A549 (cell line): Measurements from ENCODE around the gene GNB1. TPM values are rescaled to one million over a fixed set of nuclear protein-coding genes. Genes with fewer than 3 reads are reported as not detected.
A peak's percentile ranks its signal among the peaks of the same experiment; 100 is the strongest.

Experiments
- ATAC-seq, 2 experiments: fragments of 200-7000 bp in 1 of 2; fragments of >200 bp in 1 of 2; cut with Nextera tagmentation in 1 of 2; cut with Tn5 transposase in 1 of 2; 3 replicates each; pipeline versions ENCODE4 v1.8.0 to v1.9.1; 2018 to 2020; ENCODE audit warnings: mild to moderate bottlenecking in 1 of 2, moderate library complexity in 1 of 2
- CTCF ChIA-PET: fragments of 300-600 bp; sonication (Branson Sonifier 250); formaldehyde crosslinking; extraction: SDS; loops from one replicate; lab custom pipeline; 2021; ENCODE audit warnings: antibody characterized with exemption, inconsistent platforms; lab: Yijun Ruan, JAX
- POLR2A ChIA-PET: fragments of 350-600 bp; formaldehyde crosslinking; extraction: SDS; loops from one replicate; lab custom pipeline; 2021; ENCODE audit warnings: antibody characterized with exemption, inconsistent platforms; lab: Yijun Ruan, JAX
- DNase-seq, 2 experiments: peaks; one replicate each; pipeline versions ENCODE4 v3.0.0 to v3.0.0-alpha.2; 2011 to 2016; ENCODE audit warnings: low read depth in 1 of 2, low spot score in 1 of 2
- FAIRE-seq: peaks from 2 replicates; lab custom pipeline; 2011; peaks lifted over from hg19 to GRCh38; lab: Jason Lieb, UNC
- H3K27ac ChIP-seq, 2 experiments: fragments of >200 bp; sonication (Bioruptor Twin); formaldehyde crosslinking; 3 replicates each; pipeline ENCODE4 v1.5.1; 2016 to 2017
- H3K4me1 ChIP-seq: fragments of >200 bp; sonication (Bioruptor Twin); formaldehyde crosslinking; 3 replicates; pipeline ENCODE4 v1.6.1; 2016
- H3K4me2 ChIP-seq: fragments of >200 bp; sonication (Bioruptor Twin); formaldehyde crosslinking; 3 replicates; pipeline ENCODE4 v1.6.1; 2016
- H3K4me3 ChIP-seq: fragments of >200 bp; sonication (Bioruptor Twin); formaldehyde crosslinking; 3 replicates; pipeline ENCODE4 v1.5.1; 2016
- H3K9me3 ChIP-seq: fragments of >200 bp; sonication (Bioruptor Twin); formaldehyde crosslinking; 3 replicates; pipeline ENCODE4 v1.6.1; 2016
- BHLHE40 ChIP-seq: IDR thresholded peaks from 2 replicates; pipeline ENCODE4 v1.6.1; 2012; ENCODE audit warnings: low read depth, low read length, inconsistent platforms
- CBX2 ChIP-seq: fragments of 200-600 bp; sonication (generic); IDR thresholded peaks from 2 replicates; pipeline ENCODE4 v1.6.1; 2016; ENCODE audit warnings: low read depth, mild to moderate bottlenecking, borderline replicate concordance
- CEBPB ChIP-seq, 2 experiments: fragments of >200 bp in 1 of 2; sonication (Bioruptor Twin) in 1 of 2; formaldehyde crosslinking in 1 of 2; IDR thresholded peaks; 2 replicates each; pipeline ENCODE4 v1.6.1; 2012 to 2016
- CHD2 ChIP-seq: fragments of 150-350 bp; IDR thresholded peaks from 2 replicates; pipeline ENCODE4 v1.6.1; 2014; ENCODE audit warnings: low read length; ENCODE audit not compliant: partially characterized antibody
- CTCF ChIP-seq: fragments of >200 bp; sonication (Bioruptor Twin); formaldehyde crosslinking; IDR thresholded peaks from 3 replicates; pipeline ENCODE4 v1.5.1; 2016
- E2F6 ChIP-seq: IDR thresholded peaks from 2 replicates; pipeline ENCODE4 v1.6.1; 2012; ENCODE audit warnings: low read depth, borderline replicate concordance
- ESRRA ChIP-seq: fragments of 150-350 bp; IDR thresholded peaks from 2 replicates; pipeline ENCODE4 v1.6.1; 2014; ENCODE audit warnings: mild to moderate bottlenecking, low read length, borderline replicate concordance
- FOSB ChIP-seq: fragments of 250-450 bp; sonication (Bioruptor Pico); IDR thresholded peaks from 2 replicates; pipeline ENCODE4 v1.5.0; 2020; ENCODE audit warnings: mild to moderate bottlenecking, moderate library complexity
- FOSL2 ChIP-seq, 2 experiments: fragments of 450-650 bp in 1 of 2; fragments of >200 bp in 1 of 2; sonication (Bioruptor Twin) in 1 of 2; formaldehyde crosslinking; IDR thresholded peaks; 2 replicates each; pipeline versions ENCODE4 v1.5.0 to v1.6.1; 2016 to 2020; ENCODE audit warnings: mild to moderate bottlenecking in 1 of 2, moderate library complexity in 1 of 2
- HOXA7 ChIP-seq: fragments of 250-450 bp; sonication (Bioruptor Pico); IDR thresholded peaks from 2 replicates; pipeline ENCODE4 v1.5.0; 2020; ENCODE audit warnings: mild to moderate bottlenecking, moderate library complexity
- HOXB5 ChIP-seq: fragments of 250-450 bp; sonication (Bioruptor Pico); IDR thresholded peaks from 2 replicates; pipeline ENCODE4 v1.5.0; 2020; ENCODE audit warnings: mild to moderate bottlenecking, moderate library complexity
- KDM1A ChIP-seq: fragments of 200-600 bp; sonication (generic); IDR thresholded peaks from 2 replicates; pipeline ENCODE4 v1.6.1; 2016; ENCODE audit warnings: low read depth, mild to moderate bottlenecking
- MYC ChIP-seq: IDR thresholded peaks from 2 replicates; pipeline ENCODE4 v1.6.1; 2012; ENCODE audit warnings: mild to moderate bottlenecking, inconsistent platforms, low read length, improper control_type of control experiment, borderline replicate concordance
- NPAS2 ChIP-seq: fragments of 250-450 bp; sonication (Bioruptor Pico); IDR thresholded peaks from 2 replicates; pipeline ENCODE4 v1.8.0; 2022; ENCODE audit warnings: mild to moderate bottlenecking, moderate library complexity, borderline replicate concordance
- PBX3 ChIP-seq: IDR thresholded peaks from 2 replicates; pipeline ENCODE4 v1.6.1; 2012
- PHF8 ChIP-seq: fragments of 200-600 bp; sonication (generic); IDR thresholded peaks from 2 replicates; pipeline ENCODE4 v1.6.1; 2016; ENCODE audit warnings: low read depth, mild to moderate bottlenecking, antibody characterized with exemption, moderate library complexity, borderline replicate concordance
- POLR2A ChIP-seq: IDR thresholded peaks from 2 replicates; pipeline ENCODE4 v1.6.1; 2012; ENCODE audit warnings: mild to moderate bottlenecking, low read length
- POLR2AphosphoS2 ChIP-seq: conservative IDR thresholded peaks from 2 replicates; pipeline ENCODE4 v1.6.1; 2012; ENCODE audit warnings: low read length, improper control_type of control experiment, inconsistent platforms
- RAD21 ChIP-seq, 2 experiments: fragments of >200 bp in 1 of 2; sonication (Bioruptor Twin) in 1 of 2; formaldehyde crosslinking in 1 of 2; IDR thresholded peaks in 1 of 2; conservative IDR thresholded peaks in 1 of 2; 2 replicates in 1 of 2; 3 replicates in 1 of 2; pipeline ENCODE4 v1.6.1; 2012 to 2018; ENCODE audit warnings: inconsistent platforms in 1 of 2
- REST ChIP-seq: fragments of 200-600 bp; sonication (generic); IDR thresholded peaks from 2 replicates; pipeline ENCODE4 v1.6.1; 2016; ENCODE audit warnings: antibody characterized with exemption, mild to moderate bottlenecking, moderate library complexity
- SMC3 ChIP-seq: fragments of >200 bp; sonication (Bioruptor Twin); formaldehyde crosslinking; IDR thresholded peaks from 3 replicates; pipeline ENCODE4 v1.6.1; 2018; ENCODE audit warnings: inconsistent platforms
- TP53 ChIP-seq: fragments of 250-450 bp; sonication (Bioruptor Pico); IDR thresholded peaks from 2 replicates; pipeline ENCODE4 v1.5.0; 2021; ENCODE audit warnings: mild to moderate bottlenecking, moderate library complexity
- ZNF302 ChIP-seq: fragments of 250-450 bp; sonication (Bioruptor Pico); IDR thresholded peaks from 2 replicates; pipeline ENCODE4 v1.9.0; 2021; ENCODE audit warnings: inconsistent platforms, mild to moderate bottlenecking, moderate library complexity
- WGBS: methylation state at CpG from one replicate; pipeline ENCODE4 v1.1.6; 2017; ENCODE audit errors: missing lambda C conversion rate; 5-methylcytosine and 5-hydroxymethylcytosine counted together
- polyA plus RNA-seq, 4 experiments: library from polyadenylated mRNA; depleted of rRNA in 3 of 4; stranded (reverse); fragments of >200 nt; fragmentation: RNase III in 1 of 4; extraction: RNeasy Plus Mini Kit Qiagen cat#74134 plus additional on column Dnase treatment in 1 of 4; gene quantifications; 2 replicates in 3 of 4; 3 replicates in 1 of 4; pipeline ENCODE4 v1.2.3, GENCODE V29; 2011 to 2017

The GNB1 gene
- polyA plus RNA-seq, 2 of the 4 experiments (the other 2 are of a cell fraction): 159 to 270 TPM

- Histone ChIP-seq H3K4me1 (peaks cover 30% of the 10 kb centered on the region), H3K4me2 (peak overlapping the region; percentile 54), H3K9me3 (no peaks in the 10 kb centered on the region), H3K27ac (no peak overlapping the region)
- ATAC-seq (peak in 1 of 2 experiments; percentile 19; a peak in 1 of 6 replicates), FAIRE-seq (no peak)
- CTCF ChIA-PET: no interaction called here
- POLR2A ChIA-PET: interaction anchor here (0.6 kb wide), 1 partner anchor 59 kb away, joined by 3 read pairs; no protein-coding TSS in a partner anchor
- no peak for TF ChIP-seq TP53 (CRISPR knock-in tag)
- TF ChIP-seq CBX2: no peak
- no peak for TF ChIP-seq E2F6
- no peak for TF ChIP-seq FOSL2 (IDR thresholded peaks at IDR 0.05)
- no peak for TF ChIP-seq FOSL2 (CRISPR knock-in tag; IDR thresholded peaks at IDR 0.05)
- TF ChIP-seq POLR2AphosphoS2: no peak
- TF ChIP-seq ESRRA: no peak
- no peak for TF ChIP-seq CEBPB (IDR thresholded peaks at IDR 0.05)
- TF ChIP-seq HOXA7 (CRISPR knock-in tag): no peak
- no peak for TF ChIP-seq ZNF302 (CRISPR knock-in tag)
- no peak for TF ChIP-seq POLR2A
- TF ChIP-seq FOSB (CRISPR knock-in tag): no peak
- TF ChIP-seq REST: no peak
- TF ChIP-seq, all 56 proteins: peak for 0
- no peak for DNase-seq
- H3K4me3 ChIP-seq: no peak overlapping the region
- whole genome bisulfite sequencing: 87% methylated on average over 10 of the region's 10 CpGs
These were observed 57.4 kb downstream of the GNB1 start for GRCh38 chr1:1833456-1833855.

- CTCF ChIA-PET: interaction anchor here (2.0 kb wide), 1 partner anchor 73 kb away, joined by 6 read pairs; no protein-coding TSS in a partner anchor
- peaks cover 30% of the 10 kb centered on the region for H3K4me1 ChIP-seq
- DNase-seq: peak in 1 of 2 experiments; percentile 20
- POLR2A ChIA-PET: no interaction called here
- 84% methylated on average over 5 of the region's 5 CpGs for WGBS
- TF ChIP-seq PHF8 (no peak), PBX3 (no peak), TP53 (CRISPR knock-in tag) (no peak), MYC (no peak), BHLHE40 (no peak), CTCF (no peak), RAD21 (conservative IDR thresholded peaks at IDR 0.05 in 1 of 2, IDR thresholded peaks at IDR 0.05 in 1 of 2) (no peak), CHD2 (no peak), NPAS2 (CRISPR knock-in tag) (no peak), CEBPB (IDR thresholded peaks at IDR 0.05) (no peak), SMC3 (no peak), KDM1A (no peak), HOXB5 (no peak)
- TF ChIP-seq, all 56 proteins: peak for 0
- Histone ChIP-seq H3K4me2 (no peak overlapping the region), H3K4me3 (no peak overlapping the region), H3K27ac (no peak overlapping the region), H3K9me3 (no peaks in the 10 kb centered on the region)
- FAIRE-seq: no peak
- ATAC-seq: peak; percentile 54 to 64; a peak in 4 of 6 replicates
These were observed 58.1 kb downstream of the GNB1 start for GRCh38 chr1:1832820-1833219.
